Right lobe of liver (tissue), 6 donors: ENCODE measurements around the gene PRKAR2B. TPM values are rescaled to one million over a fixed set of nuclear protein-coding genes. Genes with fewer than 3 reads are reported as not detected.

Experiments
- ATAC-seq, 4 donors: fragments of 200-7000 bp; cut with Tn5 transposase; one replicate each; pipeline ENCODE4 v1.9.1; 2020; ENCODE audit warnings: mild to moderate bottlenecking in 4 of 4, moderate library complexity in 4 of 4
- DNase-seq, 3 donors: peaks; one replicate each; pipeline ENCODE4 v3.0.0-alpha.2; 2020
- H3K27ac ChIP-seq, 3 donors: fragments of 200-600 bp; one replicate each; pipeline ENCODE4 v1.8.0; 2022
- H3K27me3 ChIP-seq, 2 donors: fragments of 200-600 bp; one replicate each; pipeline ENCODE4 v1.8.0; 2022
- H3K36me3 ChIP-seq, 4 donors: fragments of 200-600 bp; sonication (generic) in 1 of 4; one replicate each; pipeline versions ENCODE4 v1.5.1 to v1.8.0; 2017 to 2022; ENCODE audit warnings: control low read depth in 1 of 4
- H3K4me1 ChIP-seq, 4 donors: fragments of 200-600 bp; sonication (generic) in 1 of 4; one replicate each; pipeline versions ENCODE4 v1.5.1 to v1.8.0; 2017 to 2022; ENCODE audit warnings: control low read depth in 1 of 4
- H3K4me3 ChIP-seq, 3 donors: fragments of 200-600 bp; one replicate each; pipeline ENCODE4 v1.8.0; 2022
- H3K9me3 ChIP-seq, 4 donors: fragments of 200-600 bp; sonication (generic) in 1 of 4; one replicate each; pipeline versions ENCODE4 v1.5.1 to v1.8.0; 2017 to 2022; ENCODE audit warnings: control low read depth in 1 of 4
- POLR2A ChIP-seq: fragments of 450-650 bp; IDR thresholded peaks from one replicate; pipeline ENCODE4 v1.6.1; 2017; ENCODE audit warnings: antibody characterized with exemption, mild to moderate bottlenecking
- WGBS: methylation state at CpG from one replicate; pipeline ENCODE4 v1.1.6; 2018; ENCODE audit warnings: low coverage, low lambda C conversion rate; ENCODE audit not compliant: insufficient coverage; ENCODE audit errors: missing lambda C conversion rate; 5-methylcytosine and 5-hydroxymethylcytosine counted together
- intact Hi-C, 2 donors: fragments of 100-400 bp; cut with DNase I; formaldehyde crosslinking; loops; one replicate each; pipeline versions ENCODE4 v1.11.2 to v1.14.1; 2022
- total RNA-seq, 6 experiments: library from RNA; depleted of rRNA in 2 of 6; stranded (reverse); fragments of >200 nt in 2 of 6; fragmentation: NEBNext Ultra II Directional in 3 of 6; extraction: Animal tissue kit (Norgen Biotek cat#: 25700) in 3 of 6; gene quantifications; one replicate each; pipeline versions ENCODE4 v1.1.0 to v1.2.4, GENCODE V29; 2016 to 2023
- TF ChIP-seq, protein P1 (sequence below), 4 donors: fragments of 200-600 bp in 3 of 4; fragments of 450-650 bp in 1 of 4; IDR thresholded peaks; one replicate each; pipeline versions ENCODE4 v1.5.1 to v1.8.0; 2016 to 2022; ENCODE audit warnings: antibody characterized with exemption in 4 of 4, mild to moderate bottlenecking in 2 of 4
- donor health status: DM: no; HTN: yes; CAD: no.
- donor health status: DM: no; HTN: no; CAD: no.
- donor health status: DM: no; HTN: no; CAD: no.
- donor health status: DM: no; HTN: yes; CAD: no.
- donor health status: DM: no; HTN: yes; CAD: no.

PRKAR2B gene
- total RNA-seq, 6 experiments from 2014 or later, result 1.4 to 2.9 (median 1.8) TPM

DNA sequence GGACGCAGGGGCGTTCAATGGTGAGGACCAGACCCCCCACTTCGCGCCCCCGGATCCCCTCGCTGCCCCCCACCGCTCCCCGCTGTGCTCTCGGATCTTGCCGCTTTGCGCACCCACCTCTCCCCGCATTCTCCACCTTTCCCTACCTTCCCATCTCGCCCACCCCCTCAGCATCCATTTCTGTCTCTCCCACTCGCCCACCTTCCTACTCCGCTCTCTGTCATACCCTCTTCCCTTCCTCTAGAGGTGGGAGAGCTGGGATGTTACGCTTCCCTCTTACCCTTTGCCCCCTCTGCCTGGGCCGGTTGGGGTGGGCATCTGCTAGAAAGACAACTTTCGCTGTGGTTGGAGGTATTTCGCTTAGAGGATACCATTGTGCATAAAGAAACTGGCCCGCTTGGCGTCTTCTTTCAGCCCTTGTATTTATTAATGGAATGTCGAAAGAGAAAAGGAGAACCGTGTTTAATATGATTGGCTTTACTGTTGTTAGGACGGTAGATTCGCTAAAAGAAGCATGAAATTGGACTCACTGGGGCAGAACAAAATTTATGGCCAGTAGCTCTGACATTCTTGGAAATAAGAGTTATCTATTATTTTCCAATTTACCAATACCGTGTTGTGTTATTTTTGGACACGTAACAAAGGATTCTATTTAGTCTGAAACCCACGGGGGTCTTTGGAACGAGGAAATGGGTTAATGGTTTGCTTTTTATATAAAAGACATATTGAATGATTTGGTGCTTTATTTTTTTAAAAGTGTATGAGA lies 873 bp downstream of the PRKAR2B start:
- Histone ChIP-seq H3K4me1 (peaks cover 0 to 8% (median 2%) of the 10 kb centered on the region in 4 donors), H3K4me3 (peak overlapping the region; percentile 51 to 57 (median 56)), H3K36me3 (no peaks in the 10 kb centered on the region), H3K27me3 (no peaks in the 10 kb centered on the region), H3K27ac (no peak overlapping the region), H3K9me3 (no peaks in the 10 kb centered on the region)
- intact Hi-C loops, result no loop called here
- ATAC-seq (no peak), DNase-seq (no peak)
- 3% methylated on average over 25 of the region's 29 CpGs for WGBS
- no peak for TF ChIP-seq POLR2A
- TF ChIP-seq, protein P1, sequence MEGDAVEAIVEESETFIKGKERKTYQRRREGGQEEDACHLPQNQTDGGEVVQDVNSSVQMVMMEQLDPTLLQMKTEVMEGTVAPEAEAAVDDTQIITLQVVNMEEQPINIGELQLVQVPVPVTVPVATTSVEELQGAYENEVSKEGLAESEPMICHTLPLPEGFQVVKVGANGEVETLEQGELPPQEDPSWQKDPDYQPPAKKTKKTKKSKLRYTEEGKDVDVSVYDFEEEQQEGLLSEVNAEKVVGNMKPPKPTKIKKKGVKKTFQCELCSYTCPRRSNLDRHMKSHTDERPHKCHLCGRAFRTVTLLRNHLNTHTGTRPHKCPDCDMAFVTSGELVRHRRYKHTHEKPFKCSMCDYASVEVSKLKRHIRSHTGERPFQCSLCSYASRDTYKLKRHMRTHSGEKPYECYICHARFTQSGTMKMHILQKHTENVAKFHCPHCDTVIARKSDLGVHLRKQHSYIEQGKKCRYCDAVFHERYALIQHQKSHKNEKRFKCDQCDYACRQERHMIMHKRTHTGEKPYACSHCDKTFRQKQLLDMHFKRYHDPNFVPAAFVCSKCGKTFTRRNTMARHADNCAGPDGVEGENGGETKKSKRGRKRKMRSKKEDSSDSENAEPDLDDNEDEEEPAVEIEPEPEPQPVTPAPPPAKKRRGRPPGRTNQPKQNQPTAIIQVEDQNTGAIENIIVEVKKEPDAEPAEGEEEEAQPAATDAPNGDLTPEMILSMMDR (IDR thresholded peaks at IDR 0.05), result no peak

DNA sequence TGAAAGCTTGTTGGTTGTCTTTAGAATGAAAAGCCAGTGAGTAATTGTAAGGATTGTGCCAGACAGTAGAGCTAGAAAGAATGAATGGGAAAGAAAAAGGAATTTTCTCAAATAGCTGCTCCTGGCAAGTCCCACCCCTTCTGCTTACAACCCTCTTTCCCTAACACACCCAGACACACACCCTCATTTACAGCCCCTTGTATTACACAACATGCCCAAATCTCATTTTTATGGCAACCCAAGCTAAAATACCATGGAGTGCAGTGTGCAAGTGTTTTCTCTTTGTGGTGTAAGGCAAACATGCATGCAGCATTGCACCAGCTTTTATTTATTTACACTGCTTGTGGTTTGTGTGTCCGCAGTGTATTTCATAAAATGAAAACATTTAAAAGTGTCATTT lies 1.5 kb downstream of the PRKAR2B start:
- H3K4me1 ChIP-seq, result peaks cover 0 to 8% (median 2%) of the 10 kb centered on the region in 4 donors
- no peaks in the 10 kb centered on the region for H3K27me3 ChIP-seq
- H3K9me3 ChIP-seq, result no peaks in the 10 kb centered on the region
- TF ChIP-seq, protein P1 (IDR thresholded peaks at IDR 0.05), result no peak
- TF ChIP-seq POLR2A, result no peak
- no peak overlapping the region for H3K27ac ChIP-seq
- ATAC-seq (no peak), DNase-seq (no peak)
- H3K4me3 ChIP-seq, result no peak overlapping the region
- no peaks in the 10 kb centered on the region for H3K36me3 ChIP-seq
- intact Hi-C loops, result no loop called here
- WGBS, result 29% methylated on average over 1 of the region's 1 CpG

DNA sequence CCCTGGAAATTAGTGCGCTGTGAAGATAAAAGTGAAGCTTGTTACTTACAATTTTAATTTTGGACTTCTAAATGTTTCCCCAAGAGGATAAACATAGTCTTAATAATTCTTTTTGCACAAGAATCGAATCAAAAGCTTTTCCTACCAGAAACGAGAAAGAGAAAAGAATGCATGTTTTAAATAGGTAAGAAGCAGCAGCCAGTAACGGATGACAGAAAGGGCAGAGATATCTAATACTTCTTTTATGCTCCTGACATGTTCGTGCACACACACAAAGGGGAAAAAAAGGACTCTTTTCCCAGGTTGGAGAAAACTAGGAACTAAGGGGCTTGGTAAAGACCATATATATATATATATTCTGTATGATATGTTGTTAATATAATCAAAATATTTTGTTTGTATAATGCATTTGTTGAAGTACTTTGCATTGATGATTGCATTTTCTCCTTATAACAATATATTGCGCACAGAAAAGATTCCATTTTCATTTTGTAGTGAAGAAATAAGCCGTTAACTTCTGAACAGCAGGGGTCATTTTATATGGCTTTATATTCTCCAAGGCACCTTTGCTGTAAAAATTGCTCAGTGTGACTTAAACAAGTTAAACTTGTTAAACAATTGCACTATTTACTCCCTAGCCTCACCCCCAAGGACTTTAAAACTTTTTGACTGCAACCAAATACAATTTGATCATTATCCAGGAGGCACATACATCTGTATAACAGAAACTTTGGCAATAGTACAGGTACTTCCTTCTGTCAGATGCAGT lies 2.2 kb downstream of the PRKAR2B start:
- H3K9me3 ChIP-seq, result no peaks in the 10 kb centered on the region
- DNase-seq, result no peak
- TF ChIP-seq, protein P1 (IDR thresholded peaks at IDR 0.05), result no peak
- TF ChIP-seq POLR2A, result no peak
- no peak overlapping the region for H3K27ac ChIP-seq
- H3K27me3 ChIP-seq, result no peaks in the 10 kb centered on the region
- no peak for ATAC-seq
- no peaks in the 10 kb centered on the region for H3K36me3 ChIP-seq
- H3K4me1 ChIP-seq, result peaks cover 0 to 8% (median 2%) of the 10 kb centered on the region in 4 donors
- WGBS, result 61% methylated on average over 7 of the region's 7 CpGs
- no peak overlapping the region for H3K4me3 ChIP-seq
- intact Hi-C loops, result no loop called here

DNA sequence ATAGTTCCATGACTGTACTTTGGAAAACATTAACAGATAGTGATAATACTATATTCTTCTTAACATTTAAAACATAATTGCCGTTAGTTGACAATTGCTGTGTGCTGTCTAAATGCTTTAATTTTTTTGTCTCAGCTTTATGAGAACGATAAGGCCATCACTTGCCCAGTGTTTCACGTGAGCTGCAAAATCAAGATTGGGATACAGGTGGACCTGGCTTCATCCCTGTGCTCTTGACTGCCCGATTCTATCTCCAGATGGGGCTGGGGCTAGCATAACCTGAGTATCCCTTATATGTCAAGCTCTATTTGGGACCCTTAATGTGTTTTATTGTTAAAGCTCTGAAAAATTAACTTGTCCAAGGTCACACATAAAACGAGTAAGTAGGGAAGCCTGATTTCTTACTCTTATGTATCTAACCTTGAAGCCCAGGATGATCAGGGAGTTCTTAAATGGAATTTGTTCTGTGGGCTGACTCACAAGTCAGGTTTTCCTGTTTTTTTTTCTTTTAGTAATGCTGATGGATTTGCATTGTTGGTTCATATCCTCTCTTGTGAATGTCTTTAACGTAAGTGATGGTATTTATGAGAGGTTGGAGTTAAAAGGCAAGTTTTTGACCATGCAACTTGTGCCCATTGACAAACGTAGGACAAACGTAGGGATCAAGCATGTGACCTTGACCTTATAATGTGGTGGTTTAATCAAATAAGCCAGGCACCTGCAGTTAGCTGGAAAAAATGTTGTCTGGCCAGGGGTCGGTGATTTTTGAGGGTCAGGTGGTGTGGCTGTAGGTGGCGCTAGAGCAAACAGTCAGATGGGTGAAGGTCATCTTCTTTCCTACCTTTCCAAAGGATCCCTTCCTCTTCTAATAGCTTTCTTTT lies 3.6 kb downstream of the PRKAR2B start:
- intact Hi-C loops, result no loop called here
- Histone ChIP-seq H3K27ac (no peak overlapping the region), H3K4me3 (no peak overlapping the region), H3K36me3 (no peaks in the 10 kb centered on the region), H3K4me1 (peaks cover 0 to 8% (median 2%) of the 10 kb centered on the region in 4 donors), H3K27me3 (no peaks in the 10 kb centered on the region), H3K9me3 (no peaks in the 10 kb centered on the region)
- no peak for TF ChIP-seq POLR2A
- TF ChIP-seq, protein P1 (IDR thresholded peaks at IDR 0.05), result no peak
- DNase-seq, result no peak
- 57% methylated on average over 8 of the region's 10 CpGs for WGBS
- no peak for ATAC-seq
